Fibroblast of skin of left quadriceps (primary cell): Measurements from ENCODE around the gene RNF144B.
"Not testable (repeated sequence)": the region's sequence is repeated elsewhere in the genome, so short reads cannot be mapped to it uniquely, and the experiment has no call there.

Experiments used
- DNase-seq, 2 experiments: peaks; one replicate each; pipeline ENCODE4 v3.0.0-alpha.2; 2013; ENCODE audit warnings: low read depth in 2 of 2

Gene RNF144B

DNA sequence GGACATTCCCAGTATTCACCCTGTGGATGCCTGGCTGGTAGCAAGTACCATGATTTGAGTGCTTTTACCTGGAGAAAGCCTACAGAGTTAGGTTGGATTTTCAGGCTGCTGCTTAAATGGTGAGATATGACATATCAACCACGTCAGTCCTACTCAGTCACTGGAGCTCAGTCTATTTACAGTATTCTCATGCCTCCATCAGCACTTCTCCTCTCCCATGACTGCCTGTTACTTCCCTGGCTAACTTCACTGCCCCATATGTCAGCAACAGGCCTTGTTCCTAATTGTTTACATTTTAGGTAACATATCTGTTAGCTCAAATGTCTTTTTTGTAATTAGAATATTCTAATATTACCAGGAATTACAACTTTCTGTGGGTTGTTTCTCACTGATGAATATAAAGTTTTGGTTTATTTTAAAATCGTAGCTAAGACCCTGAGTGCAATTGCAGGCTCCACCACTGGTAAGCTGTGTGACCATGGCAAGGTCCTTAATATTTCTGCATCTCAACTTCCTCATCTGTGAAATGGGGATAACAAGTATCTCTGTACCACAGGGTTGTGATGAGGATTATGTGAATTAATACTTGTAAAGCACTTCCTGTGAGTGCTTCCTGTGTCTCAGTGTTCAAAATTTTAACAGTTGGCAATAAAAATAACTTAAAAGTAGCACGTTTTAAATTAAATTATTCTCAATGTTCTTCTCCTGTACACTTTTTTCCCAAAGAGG, 54.3 kb downstream of the RNF144B start:
- DNase-seq: no peak

DNA sequence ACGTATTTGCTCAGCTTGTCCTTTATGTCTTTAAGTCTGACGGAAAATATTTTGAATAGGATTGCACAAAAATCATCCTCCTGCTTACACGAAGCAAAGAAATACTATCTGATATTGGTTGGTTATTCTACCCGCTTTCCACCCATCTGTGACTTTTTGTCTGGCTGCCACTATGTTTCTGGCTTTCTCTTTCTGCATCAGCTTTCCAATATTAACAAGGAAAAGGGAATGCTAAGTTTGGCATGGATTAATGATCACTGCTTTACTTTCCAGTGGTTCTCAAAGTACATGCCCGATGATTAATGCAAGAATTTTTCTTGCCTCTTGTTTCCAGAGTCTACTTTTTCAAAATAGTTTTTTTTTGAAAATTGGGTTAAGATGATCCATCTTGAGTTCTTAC, 57.0 kb downstream of the RNF144B start:
- DNase-seq: no peak

DNA sequence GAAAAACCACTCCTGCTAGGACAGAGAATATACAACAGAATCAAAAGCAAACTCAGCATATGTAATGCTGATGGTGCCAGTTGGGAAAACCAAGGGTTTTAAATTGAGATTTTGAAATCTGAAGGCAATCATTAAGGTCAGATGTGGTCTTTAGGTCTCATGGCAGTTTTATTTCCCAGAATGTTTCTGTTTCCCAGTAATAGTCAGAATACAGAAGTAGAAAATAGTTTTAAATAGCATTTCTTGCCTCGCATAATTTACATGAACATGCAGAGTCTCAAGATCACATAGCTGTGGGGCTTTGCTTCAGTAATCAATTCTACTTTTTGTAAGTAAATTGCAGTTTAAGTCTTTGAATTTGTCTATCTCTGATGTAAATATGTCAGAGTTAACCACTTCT, 58.1 kb downstream of the RNF144B start:
- no peak for DNase-seq

DNA sequence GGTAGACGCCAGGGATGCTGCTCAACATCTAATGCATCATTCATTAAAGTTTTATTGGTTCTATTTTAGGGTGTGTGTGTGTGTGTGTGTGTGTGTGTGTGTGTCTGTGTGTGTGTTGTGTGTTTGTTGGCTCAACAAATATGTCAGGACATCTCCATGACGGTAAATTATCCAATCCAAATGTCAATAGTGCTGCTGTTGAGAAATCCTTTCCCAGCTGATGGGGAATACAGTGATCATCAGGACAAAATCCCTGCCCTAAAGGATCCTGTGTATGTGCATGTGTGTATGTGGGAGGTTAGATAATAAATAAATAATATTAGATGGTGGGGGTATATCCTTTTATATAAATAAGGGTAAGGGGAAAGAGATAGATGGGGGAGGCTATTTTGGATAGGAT, 59.6 kb downstream of the RNF144B start:
- DNase-seq: no peak

DNA sequence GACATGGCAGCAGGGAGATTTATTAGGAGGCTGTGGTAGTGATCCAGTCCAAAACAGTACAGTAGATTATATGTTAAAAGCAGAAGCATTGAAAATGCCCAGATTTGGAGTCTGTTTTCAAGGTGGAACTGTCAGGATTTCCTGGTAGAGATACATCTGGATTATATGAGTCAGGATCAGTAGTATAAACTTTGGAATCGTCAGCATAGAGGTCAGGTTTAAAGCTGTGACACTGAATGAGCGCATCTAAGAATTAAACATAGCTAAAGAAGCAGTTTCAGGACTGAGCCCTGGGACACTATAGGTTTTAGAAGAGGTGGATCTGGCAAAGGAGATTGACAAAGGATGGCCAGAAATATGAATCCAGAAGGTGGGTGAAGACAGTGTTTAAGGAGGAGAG, 60.4 kb downstream of the RNF144B start:
- DNase-seq: no peak

DNA sequence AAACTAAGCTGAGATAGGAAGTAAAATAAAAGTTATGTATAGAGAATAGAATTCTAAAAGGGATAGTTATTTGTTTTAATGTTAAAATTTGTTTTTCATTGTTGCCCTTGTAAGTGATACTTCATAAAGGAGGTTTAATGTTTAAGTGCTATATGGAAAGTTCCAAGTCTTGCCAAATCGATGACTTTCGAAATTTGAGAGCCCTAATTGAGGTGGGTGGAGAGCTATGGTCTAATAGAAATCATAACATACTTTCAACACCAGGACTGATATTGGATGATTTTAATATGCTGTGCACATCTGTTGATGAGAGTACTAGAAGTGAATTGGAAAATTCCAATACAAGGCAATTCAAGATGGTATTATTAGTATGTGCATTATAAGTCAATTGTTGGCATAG, 64.6 kb downstream of the RNF144B start:
- no peak for DNase-seq

DNA sequence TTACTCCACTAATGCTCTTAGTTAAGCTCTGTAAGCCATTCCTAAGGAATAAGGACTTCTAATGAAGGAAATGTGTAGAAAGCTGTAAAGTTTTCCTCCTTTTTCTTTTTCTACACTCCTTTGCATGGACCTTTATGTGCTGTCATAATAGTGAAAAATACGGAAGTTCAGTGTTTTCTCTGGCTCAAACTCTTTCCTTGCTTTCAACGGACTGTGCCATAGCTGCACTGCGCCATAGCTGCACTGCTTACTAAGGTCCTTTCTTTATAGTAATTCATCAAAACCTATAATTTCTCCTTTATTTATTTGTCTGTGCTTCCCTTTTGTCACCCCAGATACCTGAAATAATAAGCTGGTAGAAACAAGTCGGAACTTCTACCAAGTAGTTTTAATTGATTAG, 67.3 kb downstream of the RNF144B start:
- DNase-seq: no peak

DNA sequence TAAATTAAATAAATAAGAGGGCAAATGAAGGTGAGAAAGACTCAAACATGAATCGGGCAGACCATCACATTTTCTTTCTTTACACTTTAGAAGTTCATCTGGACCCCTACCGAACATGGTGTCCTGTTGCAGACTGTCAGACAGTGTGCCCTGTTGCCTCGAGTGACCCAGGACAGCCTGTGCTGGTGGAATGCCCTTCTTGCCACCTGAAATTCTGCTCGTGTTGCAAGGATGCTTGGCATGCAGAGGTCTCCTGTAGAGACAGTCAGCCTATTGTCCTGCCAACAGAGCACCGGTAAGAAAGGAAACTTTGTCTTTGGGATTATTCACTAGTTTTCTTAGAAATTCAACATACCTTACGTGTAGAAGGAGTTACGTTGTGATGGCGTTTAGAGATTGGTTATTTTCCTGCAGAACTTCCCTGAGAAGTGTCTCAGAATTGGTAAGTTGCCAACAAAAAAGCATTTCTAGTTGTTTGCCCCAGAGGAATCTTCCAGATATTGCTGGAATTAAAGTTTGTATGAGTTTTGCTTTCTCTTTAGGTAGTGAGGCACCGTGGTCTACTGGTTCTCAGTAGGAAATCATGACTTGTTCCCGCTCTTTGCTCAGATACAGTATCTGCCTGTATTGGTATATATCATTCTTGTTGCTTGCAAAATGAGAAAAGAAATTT, 70.1 kb downstream of the RNF144B start:
- no peak for DNase-seq

DNA sequence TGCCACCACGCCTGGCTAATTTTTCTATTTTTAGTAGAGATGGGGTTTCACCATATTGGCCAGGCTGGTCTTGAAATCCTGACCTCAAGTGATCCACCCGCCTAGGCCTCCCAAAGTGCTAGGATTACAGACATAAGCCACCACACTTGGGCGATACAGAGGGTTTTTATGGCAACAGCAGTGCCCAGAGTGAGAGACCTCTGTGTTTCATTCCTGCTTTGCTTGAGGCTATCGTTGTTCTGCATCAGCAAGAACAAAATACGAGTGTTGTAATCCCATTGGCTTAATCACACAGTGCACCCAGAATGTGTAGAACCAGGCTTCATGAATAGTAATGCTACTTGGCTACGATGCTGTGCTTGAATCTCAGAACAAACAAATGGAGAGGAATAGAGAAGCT, 70.9 kb downstream of the RNF144B start:
- DNase-seq: not testable (repeated sequence)

DNA sequence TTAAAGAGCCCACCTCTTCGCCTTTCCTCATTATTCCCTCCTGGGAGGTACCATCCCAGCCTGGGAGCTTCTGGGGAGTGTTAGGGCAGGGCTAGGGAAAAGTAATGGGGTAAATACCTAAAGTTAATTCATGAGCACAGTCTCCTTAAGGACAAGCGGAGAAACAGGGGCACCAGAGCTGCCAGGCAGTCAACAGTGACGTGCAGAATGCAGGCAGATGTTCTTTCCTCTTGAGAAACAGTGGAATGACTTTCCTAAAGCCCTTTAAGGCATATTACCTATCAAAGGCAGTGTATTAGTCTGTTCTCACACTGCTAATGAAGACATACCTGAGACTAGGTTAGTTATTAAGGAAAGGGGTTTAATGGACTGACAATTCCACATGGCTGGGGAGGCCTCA, 76.3 kb downstream of the RNF144B start:
- no peak for DNase-seq

DNA sequence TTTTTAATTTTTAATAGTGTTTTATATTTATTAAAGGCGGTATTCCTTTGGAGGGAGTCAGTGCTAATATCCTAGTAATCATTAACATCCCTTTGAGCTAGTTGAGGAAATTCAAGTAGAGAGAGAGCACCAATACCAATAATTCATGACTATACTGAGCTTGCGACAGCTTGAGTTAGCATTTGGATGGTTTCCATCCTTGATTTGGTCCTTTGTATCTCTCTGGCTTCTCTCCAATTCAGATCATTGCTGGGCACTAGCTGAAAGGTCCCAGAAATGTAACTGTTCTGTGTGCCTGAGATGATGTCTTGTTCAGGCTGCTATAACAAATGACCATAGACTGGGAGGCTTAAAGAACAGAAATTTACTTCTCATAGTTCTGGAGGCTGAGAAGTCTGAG, 77.0 kb downstream of the RNF144B start:
- DNase-seq: no peak

DNA sequence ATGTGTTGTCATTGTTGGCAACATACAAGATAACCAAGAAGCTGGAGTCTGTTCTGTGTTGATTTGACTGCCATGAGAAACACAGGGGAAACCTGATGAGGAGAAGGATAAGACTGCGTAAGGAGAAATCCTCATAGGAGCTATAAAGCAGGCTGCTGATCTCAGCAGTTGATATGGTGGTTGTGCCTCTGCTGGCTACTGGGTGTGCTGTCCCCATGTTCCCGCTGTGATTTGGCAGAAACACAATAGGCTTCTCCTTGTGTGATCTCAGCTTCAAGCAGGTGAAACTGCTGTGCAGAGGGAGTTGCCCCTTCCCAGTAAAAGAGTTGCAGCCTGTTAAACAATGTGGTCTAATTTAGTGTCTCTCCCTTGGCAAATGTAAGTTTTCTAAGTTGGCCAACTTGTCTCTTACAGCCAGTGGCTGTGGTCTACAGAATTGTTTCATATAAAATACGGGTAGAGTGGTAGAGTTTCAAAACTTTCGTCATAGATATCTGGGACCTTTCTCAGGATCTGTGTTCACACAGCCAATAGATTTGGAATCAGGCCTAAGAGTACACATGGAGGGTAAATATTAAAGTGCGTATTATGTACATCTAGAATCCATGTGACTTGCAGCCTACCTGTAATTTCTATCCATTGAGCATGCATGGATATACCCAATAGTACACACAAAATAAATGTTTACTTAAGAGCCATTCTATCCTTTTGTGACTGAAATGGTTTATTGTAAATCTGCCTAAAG, 78.4 kb downstream of the RNF144B start:
- no peak for DNase-seq

DNA sequence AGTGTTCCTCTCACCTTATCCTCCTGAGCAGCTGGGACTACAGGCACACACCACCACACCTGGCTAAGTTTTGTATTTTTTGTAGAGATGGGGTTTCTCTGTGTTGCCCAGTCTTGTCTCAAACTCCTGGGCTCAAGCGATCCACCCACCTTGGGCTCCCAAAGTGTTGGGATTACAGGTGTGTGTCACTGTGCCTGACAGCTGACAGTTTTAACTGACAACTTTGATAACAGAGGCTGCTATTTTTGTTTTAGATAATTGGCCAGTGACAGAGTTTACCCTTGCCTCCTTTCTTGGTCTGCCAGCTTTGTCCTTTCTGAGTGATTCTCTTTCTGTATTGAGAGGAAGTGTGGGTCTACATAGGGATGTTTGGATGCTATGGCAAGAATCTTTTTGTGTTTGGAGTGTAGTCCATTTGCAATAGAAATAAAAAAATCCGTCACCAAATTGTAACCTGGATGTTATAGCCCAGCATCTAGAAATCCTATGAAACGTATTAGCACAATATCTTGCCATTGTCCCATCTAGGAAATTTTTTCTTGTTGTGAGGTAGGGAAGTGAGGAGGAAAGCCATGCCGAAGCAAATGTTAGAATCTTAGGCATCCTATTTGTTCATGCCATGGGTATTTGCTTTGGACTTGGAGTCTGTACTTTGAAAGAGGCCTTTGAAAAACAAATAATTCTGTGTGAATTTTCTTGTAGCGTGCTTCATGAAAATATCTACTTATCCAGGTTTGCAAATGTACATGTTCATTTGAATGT, 80.8 kb downstream of the RNF144B start:
- DNase-seq: no peak

DNA sequence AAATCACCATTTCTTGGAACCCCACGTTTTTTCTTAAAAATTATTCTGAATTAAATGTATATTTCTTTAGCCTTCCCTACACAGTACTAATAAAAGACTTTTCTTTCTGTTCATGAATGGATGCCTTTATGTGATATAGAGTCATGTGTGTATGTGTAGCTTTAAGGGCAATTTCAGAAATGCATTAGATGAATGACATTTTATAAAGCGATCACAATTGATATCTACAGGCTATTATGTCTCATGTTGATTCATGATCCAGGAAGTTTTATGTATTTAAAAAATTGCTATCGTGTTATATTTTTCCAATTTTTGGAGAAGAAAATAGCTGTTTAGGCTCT, 81.3 kb downstream of the RNF144B start:
- DNase-seq: no peak

DNA sequence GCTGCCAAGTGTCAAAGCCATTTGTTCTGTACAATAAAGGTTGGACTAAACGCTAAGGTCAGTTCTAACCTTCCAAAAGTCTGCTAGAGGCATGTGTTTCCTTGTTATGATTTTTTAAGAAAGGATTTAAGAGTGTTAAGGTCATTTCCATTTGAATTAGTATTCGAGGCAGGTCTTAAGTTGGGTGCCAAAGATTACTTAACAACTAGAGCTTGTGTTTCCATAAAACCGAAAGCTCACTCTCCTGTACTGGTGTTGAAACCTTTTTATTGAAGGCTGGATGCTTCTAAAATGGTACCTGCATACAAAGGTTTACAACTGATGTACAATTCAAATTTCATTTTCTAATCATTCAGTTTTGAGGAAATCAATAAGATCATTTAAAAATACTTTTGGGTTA, 82.4 kb downstream of the RNF144B start:
- no peak for DNase-seq

DNA sequence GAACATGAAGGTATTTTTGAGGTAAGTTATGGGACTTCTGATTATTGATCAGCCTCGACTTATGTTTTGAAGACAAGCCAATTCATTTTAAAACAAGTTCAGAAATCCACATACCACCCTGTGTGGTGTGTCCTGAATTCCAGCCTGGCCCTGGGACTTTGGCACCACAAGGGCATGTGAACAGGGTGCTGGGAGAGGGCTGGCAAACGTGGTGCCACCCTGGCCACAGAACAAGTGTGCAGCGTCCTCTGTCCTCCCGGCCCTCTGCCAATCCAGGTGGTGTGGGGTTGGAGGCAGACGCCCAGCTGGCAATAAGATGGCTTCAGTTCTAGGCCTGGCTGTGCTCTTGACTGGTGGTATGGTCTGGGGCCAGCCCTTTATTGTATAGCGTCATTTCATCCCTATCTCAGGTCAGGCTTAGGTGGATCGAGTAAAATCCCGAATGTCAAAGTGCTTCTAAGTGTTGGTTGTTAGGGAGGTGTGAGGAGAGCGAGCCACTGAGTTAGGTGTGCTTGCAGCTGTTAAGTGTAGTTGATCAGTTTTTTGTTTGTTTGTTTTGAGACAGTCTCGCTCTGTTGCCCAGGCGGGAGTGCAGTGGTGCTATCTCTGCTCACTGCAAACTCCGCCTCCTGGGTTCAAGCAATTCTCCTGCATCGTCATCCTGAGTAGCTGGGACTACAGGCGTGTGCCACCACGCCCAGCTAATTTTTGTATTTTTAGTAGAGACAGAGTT, 84.2 kb downstream of the RNF144B start:
- no peak for DNase-seq

DNA sequence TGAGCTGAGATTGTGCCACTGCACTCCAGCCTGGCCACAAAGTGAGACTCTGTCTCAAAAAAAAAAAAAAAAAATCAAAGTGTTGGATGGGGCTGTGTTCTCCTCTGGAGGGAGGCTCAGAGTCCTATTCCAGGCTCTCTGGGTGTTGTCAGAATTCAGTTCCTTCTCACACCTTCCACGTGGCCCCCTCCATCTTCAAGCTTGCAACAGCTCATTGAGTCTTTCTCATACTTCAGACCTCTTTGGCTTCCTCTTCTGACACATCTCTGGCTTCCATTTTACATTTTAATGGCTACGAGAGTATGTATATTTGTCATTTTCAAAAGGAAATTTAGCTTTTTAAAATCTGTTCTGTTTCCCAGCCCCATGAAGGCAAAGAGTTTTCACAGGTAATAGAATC, 85.8 kb downstream of the RNF144B start:
- no peak for DNase-seq

DNA sequence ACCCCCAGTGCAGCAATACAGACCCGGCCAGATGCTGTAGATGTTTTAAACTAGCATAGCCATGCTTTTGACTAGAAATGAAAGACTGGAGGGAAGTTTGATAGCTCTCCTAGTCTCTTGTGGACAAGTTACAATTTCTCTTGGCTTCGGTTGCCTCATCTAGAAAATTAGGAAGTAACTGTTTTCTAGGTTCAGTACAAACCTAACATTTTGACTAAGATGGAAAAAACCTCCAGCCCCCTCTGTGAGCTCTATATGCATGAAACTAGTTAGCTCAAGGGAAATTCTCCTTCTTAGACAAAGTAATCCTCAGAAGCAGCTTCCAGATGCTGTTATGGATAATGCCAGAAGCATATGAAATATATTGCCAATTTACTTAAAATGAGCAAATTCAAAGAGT, 86.6 kb downstream of the RNF144B start:
- no peak for DNase-seq

DNA sequence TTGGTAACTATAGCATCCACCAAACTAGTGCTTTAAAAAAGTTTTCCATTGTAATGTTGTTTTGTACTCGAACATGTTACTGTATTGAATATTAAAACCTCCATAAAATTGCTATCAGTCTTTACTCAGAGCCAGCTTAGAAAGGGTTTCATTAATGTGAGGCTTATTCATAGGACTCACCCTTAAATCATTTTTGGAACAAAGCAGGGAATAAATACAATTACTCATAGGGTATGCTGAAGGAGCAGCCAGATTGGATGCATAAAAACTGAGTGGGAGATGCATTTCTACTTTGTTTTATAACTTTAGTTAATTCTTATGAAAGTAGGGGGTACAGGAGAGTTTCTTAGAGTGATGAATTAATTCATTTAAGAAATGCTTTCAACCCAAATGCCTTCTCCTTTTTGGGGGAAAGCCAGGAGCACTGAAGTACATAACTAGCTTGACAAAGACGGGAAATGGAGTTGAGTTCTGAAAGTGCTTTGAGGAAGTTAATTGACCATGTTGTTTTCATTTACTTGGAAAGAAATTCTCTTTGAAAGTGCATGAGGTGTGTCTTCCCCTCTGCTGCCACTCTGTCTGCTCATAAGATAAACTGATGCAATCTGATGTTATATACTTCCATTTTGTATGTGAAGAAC, 90.3 kb downstream of the RNF144B start:
- DNase-seq: peak; percentile 13 to 14

DNA sequence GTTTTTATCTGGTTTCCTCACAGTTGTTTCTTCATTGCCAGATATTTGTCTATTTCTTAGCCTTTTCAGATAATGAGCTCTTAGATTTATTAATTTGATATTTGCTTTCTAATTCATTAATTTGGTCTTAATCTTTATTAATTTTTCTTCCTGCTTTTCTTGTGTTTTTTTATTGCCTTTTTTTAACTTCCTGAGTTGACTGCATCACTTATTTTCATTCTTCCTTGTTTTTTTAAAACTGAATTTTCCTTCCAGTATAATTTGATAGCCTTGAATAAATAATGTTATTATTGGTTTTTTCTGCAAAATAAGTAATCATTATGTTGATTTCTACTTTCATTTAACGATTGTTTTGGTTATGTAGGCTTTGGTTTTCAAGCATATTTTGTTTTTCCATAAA, 91.5 kb downstream of the RNF144B start:
- no peak for DNase-seq

DNA sequence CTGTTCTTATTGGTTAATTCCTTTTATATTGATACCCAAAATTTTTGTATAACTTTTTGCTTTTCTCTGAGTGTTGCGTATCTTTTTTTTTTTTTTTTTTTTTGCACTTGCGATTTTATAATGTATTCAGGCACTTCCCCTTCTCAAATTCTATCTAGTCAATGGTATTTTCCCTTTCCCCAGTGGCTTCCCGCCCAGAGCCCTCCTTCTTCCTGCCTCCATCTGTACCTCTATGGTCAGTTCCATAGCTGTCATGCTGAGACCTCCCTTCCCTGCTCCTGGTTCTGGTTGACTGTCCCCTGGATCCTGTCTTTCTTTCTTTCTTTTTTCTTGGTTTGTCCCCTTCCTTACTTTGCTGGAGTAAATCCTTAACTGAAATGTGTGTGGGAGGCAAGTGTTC, 94.7 kb downstream of the RNF144B start:
- DNase-seq: no peak
